H1 (cell line): ENCODE data around the gene SLC2A4RG. TPM values are rescaled to one million over a fixed set of nuclear protein-coding genes. Genes with fewer than 3 reads are reported as not detected.

Source experiments
- CTCF ChIA-PET: fragments of 300-600 bp; sonication (Branson Sonifier 250); formaldehyde crosslinking; loops from one replicate; lab custom pipeline; 2021; ENCODE audit not compliant: partially characterized antibody; lab: Charles Lee
- POLR2A ChIA-PET: fragments of 300-600 bp; sonication (Branson Sonifier 250); formaldehyde crosslinking; loops from one replicate; lab custom pipeline; 2021; ENCODE audit warnings: inconsistent platforms; ENCODE audit not compliant: partially characterized antibody; lab: Charles Lee
- DNase-seq, 2 experiments: peaks; one replicate each; pipeline versions ENCODE4 v3.0.0 to v3.0.0-alpha.2; 2010 to 2022; ENCODE audit warnings: low spot score in 2 of 2, low read depth in 1 of 2, mixed read lengths in 1 of 2
- FAIRE-seq: peaks from 2 replicates; lab custom pipeline; 2011; peaks lifted over from hg19 to GRCh38; lab: Jason Lieb, UNC
- H2AFZ ChIP-seq: 2 replicates; pipeline ENCODE4 v1.8.1; 2012; ENCODE audit warnings: low read length, inconsistent platforms
- H2AK5ac ChIP-seq: 2 replicates; pipeline ENCODE4 v1.6.1; 2013; ENCODE audit warnings: low read depth, low read length
- H2BK120ac ChIP-seq: replicated peaks from 2 replicates; pipeline ENCODE3; 2013; ENCODE audit warnings: low read depth, low read length, inconsistent platforms
- H2BK12ac ChIP-seq: 2 replicates; pipeline ENCODE4 v1.6.1; 2013; ENCODE audit warnings: low read depth, low read length
- H2BK15ac ChIP-seq: 2 replicates; pipeline ENCODE4 v1.6.1; 2013; ENCODE audit warnings: low read length
- H2BK20ac ChIP-seq: 2 replicates; pipeline ENCODE4 v1.6.1; 2013; ENCODE audit warnings: low read length
- H2BK5ac ChIP-seq: 2 replicates; pipeline ENCODE4 v1.6.1; 2013; ENCODE audit warnings: low read depth, low read length
- H3K14ac ChIP-seq: 2 replicates; pipeline ENCODE4 v1.6.1; 2013; ENCODE audit warnings: inconsistent platforms; ENCODE audit not compliant: insufficient read length
- H3K18ac ChIP-seq: 2 replicates; pipeline ENCODE4 v1.6.1; 2013; ENCODE audit warnings: low read length; ENCODE audit errors: extremely low read depth
- H3K23ac ChIP-seq: 2 replicates; pipeline ENCODE4 v1.6.1; 2013; ENCODE audit warnings: inconsistent platforms; ENCODE audit not compliant: insufficient read length
- H3K23me2 ChIP-seq: 2 replicates; pipeline ENCODE4 v1.6.1; 2013; ENCODE audit warnings: low read depth, low read length
- H3K27ac ChIP-seq: 2 replicates; pipeline ENCODE4 v1.6.1; 2011; ENCODE audit warnings: low read depth, low read length, inconsistent platforms
- H3K27me3 ChIP-seq, 4 experiments: replicated peaks in 1 of 4; 1 replicate in 1 of 4; 2 replicates in 3 of 4; pipeline versions ENCODE4 v1.6.1 to v1.8.1; 2011 to 2013; ENCODE audit warnings: low read length in 3 of 4, mild to moderate bottlenecking in 3 of 4, inconsistent platforms in 2 of 4, mixed read lengths in 2 of 4, moderate library complexity in 1 of 4; ENCODE audit not compliant: control insufficient read depth in 3 of 4, insufficient read depth in 3 of 4; ENCODE audit errors: extremely low read depth in 1 of 4
- H3K36me3 ChIP-seq, 4 experiments: 2 replicates each; pipeline versions ENCODE4 v1.6.1 to v1.8.1; 2011 to 2013; ENCODE audit warnings: mild to moderate bottlenecking in 4 of 4, low read length in 3 of 4, moderate library complexity in 2 of 4, control low read depth in 1 of 4, inconsistent platforms in 1 of 4; ENCODE audit not compliant: insufficient read depth in 4 of 4, control insufficient read depth in 2 of 4
- H3K4ac ChIP-seq: replicated peaks from 2 replicates; pipeline ENCODE3; 2013; ENCODE audit warnings: low read length, low read depth, mixed read lengths, inconsistent platforms; ENCODE audit not compliant: insufficient read length
- H3K4me1 ChIP-seq, 4 experiments: replicated peaks in 1 of 4; 1 replicate in 1 of 4; 2 replicates in 3 of 4; pipeline versions ENCODE4 v1.6.1 to v1.8.1; 2011 to 2013; ENCODE audit warnings: low read length in 3 of 4, inconsistent platforms in 2 of 4, mixed read lengths in 1 of 4; ENCODE audit not compliant: insufficient read depth in 4 of 4, control insufficient read depth in 3 of 4
- H3K4me2 ChIP-seq, 2 experiments: 2 replicates each; pipeline versions ENCODE4 v1.6.1 to v1.8.1; 2011 to 2013; ENCODE audit warnings: low read depth in 2 of 2, low read length in 2 of 2, control low read depth in 1 of 2, inconsistent platforms in 1 of 2, mild to moderate bottlenecking in 1 of 2; ENCODE audit not compliant: insufficient read depth in 1 of 2
- H3K4me3 ChIP-seq, 4 experiments: fragments of 200-600, 300-600 bp in 1 of 4; sonication (generic), shearing (Covaris generic), sonication (Bioruptor Twin) in 1 of 4; 2 replicates each; pipeline versions ENCODE4 v1.5.1 to v1.8.1; 2011 to 2016; ENCODE audit warnings: low read length in 4 of 4, low read depth in 3 of 4, control low read depth in 2 of 4, inconsistent platforms in 2 of 4, mild to moderate bottlenecking in 2 of 4, mixed read lengths in 1 of 4, moderate library complexity in 1 of 4; ENCODE audit not compliant: insufficient read depth in 2 of 4; ENCODE audit errors: extremely low read depth in 1 of 4
- H3K56ac ChIP-seq: replicated peaks from 2 replicates; pipeline ENCODE3; 2013; ENCODE audit warnings: low read depth, mild to moderate bottlenecking, mixed read lengths, low read length, inconsistent platforms; ENCODE audit not compliant: insufficient read length
- H3K79me1 ChIP-seq: 2 replicates; pipeline ENCODE4 v1.6.1; 2013; ENCODE audit warnings: low read depth, low read length, control low read depth
- H3K79me2 ChIP-seq, 2 experiments: 2 replicates each; pipeline versions ENCODE4 v1.6.1 to v1.8.1; 2012 to 2013; ENCODE audit warnings: low read length in 2 of 2, mild to moderate bottlenecking in 2 of 2, inconsistent platforms in 1 of 2; ENCODE audit not compliant: insufficient read depth in 2 of 2, control insufficient read depth in 1 of 2
- H3K9ac ChIP-seq, 4 experiments: replicated peaks in 1 of 4; 1 replicate in 1 of 4; 2 replicates in 3 of 4; pipeline versions ENCODE4 v1.6.1 to v1.8.1; 2011 to 2013; ENCODE audit warnings: low read depth in 3 of 4, low read length in 3 of 4, control low read depth in 2 of 4, mild to moderate bottlenecking in 2 of 4, moderate library complexity in 2 of 4, inconsistent platforms in 1 of 4; ENCODE audit errors: extremely low read depth in 1 of 4
- H3K9me3 ChIP-seq, 2 experiments: 2 replicates each; pipeline versions ENCODE4 v1.6.1 to v1.8.1; 2012 to 2013; ENCODE audit warnings: mild to moderate bottlenecking in 2 of 2, moderate library complexity in 2 of 2, control low read depth in 1 of 2, inconsistent platforms in 1 of 2, low read depth in 1 of 2, low read length in 1 of 2, mixed read lengths in 1 of 2; ENCODE audit not compliant: insufficient read depth in 2 of 2
- H4K20me1 ChIP-seq, 2 experiments: replicated peaks in 1 of 2; 2 replicates each; pipeline versions ENCODE3 to v1.8.1; 2011 to 2013; ENCODE audit warnings: inconsistent platforms in 2 of 2, low read length in 2 of 2, mild to moderate bottlenecking in 1 of 2; ENCODE audit not compliant: insufficient read depth in 2 of 2, control insufficient read depth in 1 of 2
- H4K5ac ChIP-seq: 2 replicates; pipeline ENCODE4 v1.6.1; 2013; ENCODE audit warnings: low read length, low read depth, mixed read lengths, inconsistent platforms; ENCODE audit not compliant: insufficient read length
- H4K8ac ChIP-seq: 2 replicates; pipeline ENCODE4 v1.8.0; 2013; ENCODE audit warnings: mild to moderate bottlenecking, moderate library complexity, low read length, inconsistent platforms; ENCODE audit not compliant: insufficient read depth; ENCODE audit errors: extremely low read depth
- H4K91ac ChIP-seq: replicated peaks from 2 replicates; pipeline ENCODE3; 2013; ENCODE audit warnings: low read length, mixed read lengths, inconsistent platforms; ENCODE audit not compliant: insufficient read length
- CHD1 ChIP-seq: IDR thresholded peaks from 2 replicates; pipeline ENCODE4 v1.6.1; 2012; ENCODE audit warnings: low read depth, low read length, improper control_type of control experiment
- FOSL1 ChIP-seq: IDR thresholded peaks from 2 replicates; pipeline ENCODE4 v1.6.1; 2011; ENCODE audit warnings: mild to moderate bottlenecking, low read depth, low read length, moderate library complexity; ENCODE audit not compliant: insufficient read depth
- HDAC6 ChIP-seq: IDR thresholded peaks from one replicate; pipeline ENCODE4 v1.7.1; 2012; ENCODE audit warnings: low read depth, mild to moderate bottlenecking, inconsistent platforms, low read length, moderate library complexity
- MAFK ChIP-seq: IDR thresholded peaks from 2 replicates; pipeline ENCODE4 v1.6.1; 2012; ENCODE audit warnings: low read depth, mild to moderate bottlenecking, improper control_type of control experiment, low read length
- WGBS, 2 experiments: shearing (Covaris generic) in 1 of 2; methylation state at CpG; one replicate each; pipeline versions ENCODE4 v1.1.6 to v1.1.7; 2013 to 2015; ENCODE audit warnings: low lambda C conversion rate in 2 of 2, mixed read lengths in 2 of 2, inconsistent platforms in 1 of 2, low coverage in 1 of 2, missing lambda C conversion rate in 1 of 2; ENCODE audit not compliant: insufficient replicate concordance in 2 of 2, insufficient coverage in 1 of 2, insufficient read length in 1 of 2; ENCODE audit errors: extremely low coverage in 1 of 2, missing lambda C conversion rate in 1 of 2; 5-methylcytosine and 5-hydroxymethylcytosine counted together
- polyA plus RNA-seq, 7 experiments: library from polyadenylated mRNA; depleted of rRNA in 3 of 7; stranded (reverse) in 5 of 7; unstranded in 2 of 7; fragments of >200 nt in 5 of 7; fragments of 200-250 nt in 2 of 7; gene quantifications; 1 replicate in 5 of 7; 2 replicates in 1 of 7; 4 replicates in 1 of 7; pipeline versions ENCODE4 v1.2.1 to v1.2.3, GENCODE V29; 2011 to 2013; ENCODE audit warnings: missing spikeins in 2 of 7, mixed read lengths in 2 of 7
- total RNA-seq: library from RNA; stranded (reverse); fragmentation: NEBNext Ultra II Directional; extraction: Animal tissue kit (Norgen Biotek cat#: 25700); gene quantifications from 2 replicates; pipeline ENCODE4 v1.2.1, GENCODE V29; 2021

Gene SLC2A4RG
- total and polyA plus RNA-seq, 2 of the 8 experiments (the other 6 are each of a cell fraction or from before 2014, with no cell fraction given), result 15.9 to 29.1 TPM

DNA sequence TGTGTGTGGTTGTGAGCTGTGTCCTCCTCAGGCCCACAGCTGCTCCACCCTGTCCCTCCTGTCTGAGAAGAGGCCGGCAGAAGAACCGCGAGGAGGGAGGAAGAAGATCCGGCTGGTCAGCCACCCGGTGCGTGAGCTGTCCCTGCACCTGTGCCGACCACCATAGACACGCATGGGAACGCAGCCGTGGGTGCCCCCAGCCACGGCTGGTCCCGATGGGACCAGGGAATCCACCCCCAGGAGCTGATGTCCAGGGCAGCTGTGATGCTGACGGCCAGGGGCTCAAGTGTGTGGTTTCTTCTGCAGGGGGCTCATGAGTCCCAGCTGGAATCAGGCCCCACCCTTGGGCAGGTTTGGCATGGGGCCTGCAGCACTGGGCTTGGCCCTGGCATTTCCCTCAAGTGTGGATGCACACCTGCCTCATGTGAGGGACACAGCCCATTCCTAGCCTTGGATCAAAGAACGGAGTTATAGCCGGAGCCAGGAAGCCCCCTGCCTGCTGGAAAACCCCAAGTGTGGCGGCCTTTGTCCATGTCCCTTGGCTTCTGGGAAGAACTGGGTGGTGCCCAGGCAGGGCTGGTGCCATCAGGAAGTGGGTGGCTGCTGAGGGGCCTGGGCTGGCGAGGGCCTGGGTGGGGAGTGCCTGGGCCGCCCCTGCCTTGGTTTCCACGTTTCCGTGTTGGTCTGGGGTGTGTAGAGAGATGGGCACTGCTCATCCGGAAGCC lies 47.7 kb upstream of the SLC2A4RG start:
- Histone ChIP-seq H3K79me1 (no peaks in the 10 kb centered on the region), H2BK120ac (no peak overlapping the region), H3K36me3 (peaks cover 0 to 3% (median 0%) of the 10 kb centered on the region in 4 experiments; a peak in 1 of 8 replicates), H3K14ac (no peak overlapping the region), H3K27ac (no peak overlapping the region), H4K91ac (no peak overlapping the region), H3K4me1 (peaks cover 0 to 6% (median 3%) of the 10 kb centered on the region in 4 experiments; a peak in 4 of 7 replicates), H3K56ac (no peak overlapping the region), H2AFZ (no peak overlapping the region), H3K4me3 (no peak overlapping the region), H4K8ac (no peak overlapping the region), H3K79me2 (no peaks in the 10 kb centered on the region), H2BK15ac (no peak overlapping the region), H3K9ac (0 out of 7 replicates have a peak overlapping the region, but pooled peaks of 1 of the 4 experiments have one; percentile 9), H2AK5ac (no peak overlapping the region), H3K18ac (no peak overlapping the region), H3K27me3 (no peaks in the 10 kb centered on the region), H4K5ac (no peak overlapping the region), H4K20me1 (peaks cover 0 to 12% of the 10 kb centered on the region in 2 experiments), H3K9me3 (no peaks in the 10 kb centered on the region; a peak in 1 of 4 replicates), H3K4me2 (no peak overlapping the region), H2BK20ac (no peak overlapping the region), H3K23me2 (peaks cover 7% of the 10 kb centered on the region; the same call in 1 of the 2 replicates), H3K23ac (no peak overlapping the region), H3K4ac (no peak overlapping the region), H2BK12ac (no peak overlapping the region), H2BK5ac (no peak overlapping the region)
- ChIA-PET CTCF (interaction anchor here (1.1 kb wide), 2 partner anchors 10 to 103 kb away, joined by 4 read pairs; no protein-coding TSS in a partner anchor), POLR2A (interaction anchor here (0.7 to 3.5 kb wide), 9 partner anchors 9 to 279 kb away, joined by 3 to 15 read pairs (median 4); partner anchors contain the start of genes ARFRP1 and ZGPAT)
- DNase-seq, result no peak
- FAIRE-seq, result no peak
- 94% methylated on average over 9 of the region's 21 CpGs; no CpG with 5 or more reads in 1 of the 2 experiments for WGBS, 2 experiments
- TF ChIP-seq CHD1 (no peak), FOSL1 (no peak), MAFK (no peak), HDAC6 (no peak)
